ENCODE results near the gene PLCB1. TPM values are rescaled to one million over a fixed set of nuclear protein-coding genes. Genes with fewer than 3 reads are reported as not detected.
"Not testable (repeated sequence)": the region's sequence is repeated elsewhere in the genome, so short reads cannot be mapped to it uniquely, and the experiment has no call there.

PLCB1 gene
- total RNA-seq, 1 donor from 2014 or later, result 7.3 TPM

DNA sequence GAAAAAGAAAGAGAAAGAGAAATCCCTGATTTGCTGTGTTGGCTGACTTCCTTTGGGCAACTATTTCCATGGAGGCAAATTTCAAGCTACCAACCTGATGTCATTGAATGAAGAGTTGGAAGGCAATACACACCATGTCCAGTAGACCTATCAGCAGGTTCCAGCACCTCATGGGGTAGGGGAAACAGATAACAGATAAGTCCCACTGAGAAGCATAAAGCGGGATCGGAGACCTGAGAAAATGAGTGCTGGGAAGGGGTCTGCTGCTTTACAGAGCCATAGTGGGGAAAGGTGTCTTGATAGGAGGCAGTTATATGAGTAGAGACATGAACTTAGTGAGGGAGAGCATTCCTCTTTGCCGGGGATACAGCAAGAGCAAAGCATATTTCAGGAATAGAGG lies 244.9 kb downstream of the PLCB1 start:
- DNase-seq (ENCODE audit: low spot score), result no peak
- intact Hi-C loops (cut with DNase I), result no loop called here

DNA sequence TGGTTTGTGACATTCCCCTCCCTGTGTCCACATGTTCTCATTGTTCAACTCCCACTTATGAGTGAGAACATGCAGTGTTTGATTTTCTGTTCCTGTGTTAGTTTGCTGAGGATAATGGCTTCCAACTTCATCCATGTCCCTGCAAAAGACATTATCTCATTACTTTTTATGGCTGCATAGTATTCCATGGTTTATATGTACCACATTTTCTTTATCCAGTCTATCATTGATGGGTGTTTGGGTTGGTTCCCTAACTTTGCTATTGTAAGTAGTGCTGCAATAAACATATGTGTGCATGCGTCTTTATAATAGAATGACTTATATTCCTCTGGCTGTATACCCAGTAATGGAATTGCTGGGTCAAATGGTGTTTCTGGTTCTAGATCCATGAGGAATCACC lies 247.1 kb downstream of the PLCB1 start:
- DNase-seq (ENCODE audit: low spot score); intact Hi-C loops (cut with DNase I): not testable (repeated sequence)

DNA sequence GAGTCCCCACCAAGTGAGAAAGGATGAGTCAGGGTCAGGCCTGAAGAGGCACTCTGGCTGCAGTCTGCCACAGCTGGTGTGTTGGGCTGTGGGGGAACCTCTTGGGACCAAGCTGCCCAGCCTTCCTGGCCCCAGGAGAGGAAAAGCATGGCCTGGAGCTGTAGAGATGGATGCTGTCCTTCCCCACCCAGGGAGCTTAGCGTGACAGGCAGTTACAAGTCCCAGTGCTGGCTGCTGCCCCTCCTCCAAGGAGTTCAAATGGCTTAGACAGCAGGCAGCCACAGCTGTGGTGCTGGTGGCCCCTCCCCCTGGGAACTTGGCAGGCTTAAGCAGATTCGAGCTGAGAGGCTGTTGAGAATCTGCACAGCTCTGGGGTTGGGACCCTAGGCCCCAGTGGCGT lies 253.2 kb downstream of the PLCB1 start:
- DNase-seq (ENCODE audit: low spot score), result no peak
- intact Hi-C loops (cut with DNase I), result loop anchor here (5.0 to 10.0 kb wide), 2 partner anchors 253 to 340 kb away; partner anchors contain the start of gene PLCB1

DNA sequence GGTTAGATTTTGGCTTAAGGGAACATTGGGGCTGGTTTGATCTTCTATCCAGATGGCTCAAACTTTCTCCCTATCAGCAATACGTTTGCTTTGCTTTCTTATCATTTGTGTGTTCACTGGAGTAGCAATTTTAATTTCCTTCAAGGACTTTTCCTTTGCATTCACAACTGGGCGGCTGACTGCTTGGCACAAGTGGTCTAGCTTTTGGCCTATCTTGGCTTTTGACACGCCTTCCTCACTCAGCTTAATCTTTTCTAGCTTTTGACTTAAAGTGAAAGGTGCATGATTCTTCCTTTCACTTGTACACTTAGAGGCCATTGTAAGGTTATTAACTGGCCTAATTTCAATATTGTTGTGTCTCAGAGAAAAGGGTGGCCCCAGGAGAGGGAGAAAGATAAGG lies 254.9 kb downstream of the PLCB1 start:
- no peak for DNase-seq (ENCODE audit: low spot score)
- intact Hi-C loops (cut with DNase I), result loop anchor here (5.0 to 10.0 kb wide), 2 partner anchors 255 to 342 kb away; partner anchors contain the start of gene PLCB1

DNA sequence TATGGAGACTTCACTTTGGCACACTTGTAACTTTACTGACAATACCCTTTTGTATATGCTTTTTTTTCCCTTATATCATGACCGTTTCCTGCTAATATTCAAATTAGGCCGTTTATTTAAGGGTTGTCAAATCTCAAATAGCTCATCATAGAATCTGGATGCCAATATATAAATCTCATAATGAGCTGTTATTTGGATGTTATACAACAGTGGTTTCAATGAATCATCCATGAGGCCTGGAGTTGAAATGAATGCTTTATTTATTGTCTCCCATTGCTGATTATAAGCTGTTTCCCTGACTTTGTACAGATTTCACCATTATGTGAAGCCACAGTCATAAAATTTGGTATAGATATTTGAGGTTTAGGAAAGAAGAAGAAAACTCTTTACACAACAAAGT lies 256.1 kb downstream of the PLCB1 start:
- intact Hi-C loops (cut with DNase I), result loop anchor here (5.0 to 10.0 kb wide), 2 partner anchors 256 to 343 kb away; partner anchors contain the start of gene PLCB1
- DNase-seq (ENCODE audit: low spot score), result no peak

DNA sequence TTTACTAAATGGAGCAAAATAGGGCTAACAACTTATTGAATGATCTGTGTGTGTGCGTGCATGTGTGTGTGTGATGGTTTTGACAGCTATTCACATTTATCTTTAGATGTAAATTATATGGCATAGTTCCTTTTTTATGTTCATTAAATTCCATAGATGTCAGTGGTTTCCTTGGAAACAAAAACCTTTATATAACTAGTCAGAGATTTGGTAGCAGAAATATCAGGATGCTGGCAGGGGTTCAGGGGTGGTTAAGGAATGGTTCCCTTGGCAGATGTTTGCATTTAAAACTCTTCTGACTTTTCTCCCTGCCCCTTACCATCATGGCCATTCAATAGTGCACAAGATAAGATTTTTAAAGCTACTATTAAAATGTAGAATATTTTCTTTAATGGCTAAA lies 256.6 kb downstream of the PLCB1 start:
- intact Hi-C loops (cut with DNase I), result loop anchor here (5.0 to 10.0 kb wide), 2 partner anchors 256 to 344 kb away; partner anchors contain the start of gene PLCB1

DNA sequence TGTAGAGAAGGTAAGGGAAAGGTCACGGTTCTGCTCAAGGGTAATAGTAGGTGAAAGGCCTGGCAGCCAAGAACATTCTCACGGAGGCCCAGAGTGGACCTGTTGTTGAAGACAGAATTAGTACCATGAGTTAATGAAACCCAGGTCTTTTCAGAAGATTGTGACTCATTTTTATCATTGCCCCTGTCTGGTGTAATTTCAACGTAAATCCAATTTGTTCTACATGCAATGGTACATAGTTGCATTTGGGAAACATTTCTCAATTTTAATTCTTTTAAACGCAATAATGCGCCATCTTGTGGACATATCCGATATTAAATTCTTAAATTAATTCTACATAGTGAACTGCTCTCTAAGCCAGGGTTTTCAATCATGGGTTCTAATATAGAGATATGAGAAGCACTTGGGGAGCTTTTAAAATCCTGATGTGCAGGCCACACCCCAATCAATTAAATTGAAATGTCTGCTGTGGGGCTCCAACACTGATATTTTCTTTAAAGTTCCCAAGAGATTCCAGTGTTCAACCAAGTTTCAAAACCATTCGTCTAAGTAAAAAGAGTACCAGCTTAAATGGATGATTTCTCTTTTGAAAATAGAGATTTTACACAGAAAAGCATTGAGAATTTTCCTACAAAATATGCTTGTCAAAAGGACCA lies 257.4 kb downstream of the PLCB1 start:
- intact Hi-C loops (cut with DNase I), result loop anchor here (5.0 to 10.0 kb wide), 2 partner anchors 257 to 345 kb away; partner anchors contain the start of gene PLCB1
- no peak for DNase-seq (ENCODE audit: low spot score)

More for the DNA sequence above, 256.6 kb downstream of the PLCB1 start:
- no peak for DNase-seq (ENCODE audit: low spot score)

DNA sequence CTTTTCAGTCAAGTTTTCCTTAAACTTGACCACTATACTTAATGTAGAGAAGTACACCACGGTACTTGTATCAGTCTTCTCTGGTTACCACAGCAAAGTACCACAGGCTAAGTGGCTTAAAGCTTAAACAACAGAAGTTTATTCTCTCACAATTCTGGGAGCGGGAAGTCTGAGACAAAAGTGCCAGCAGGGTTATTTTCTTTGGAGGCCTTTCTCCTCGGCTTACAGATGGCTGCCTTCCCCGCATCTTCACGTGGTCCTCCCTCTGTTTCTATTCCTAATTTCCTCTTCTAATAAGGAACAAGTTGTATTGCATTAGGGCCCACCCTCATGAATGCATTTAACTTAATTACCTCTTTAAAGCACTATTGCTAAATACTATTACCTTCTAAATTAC lies 258.0 kb downstream of the PLCB1 start:
- intact Hi-C loops (cut with DNase I), result no loop called here
- DNase-seq (ENCODE audit: low spot score), result no peak

DNA sequence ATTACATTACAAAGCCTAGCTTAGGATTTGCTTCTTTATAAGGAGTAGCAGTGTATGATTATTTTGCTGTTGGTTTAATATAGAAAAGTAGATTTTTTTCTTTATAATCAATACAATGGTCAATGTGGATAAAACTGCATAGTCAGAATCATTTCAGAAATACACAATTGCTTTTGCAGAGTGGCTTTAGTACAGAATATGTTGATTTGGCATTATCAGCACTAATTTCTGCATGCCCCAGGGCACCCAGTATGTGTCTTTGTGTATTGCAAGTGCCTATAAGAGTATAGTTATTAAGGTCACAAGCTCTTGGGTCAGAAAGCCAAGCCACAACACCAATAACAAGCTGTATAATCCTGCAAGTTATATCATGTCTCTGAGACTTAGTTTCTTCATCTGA lies 258.4 kb downstream of the PLCB1 start:
- DNase-seq (ENCODE audit: low spot score), result no peak
- intact Hi-C loops (cut with DNase I), result no loop called here

DNA sequence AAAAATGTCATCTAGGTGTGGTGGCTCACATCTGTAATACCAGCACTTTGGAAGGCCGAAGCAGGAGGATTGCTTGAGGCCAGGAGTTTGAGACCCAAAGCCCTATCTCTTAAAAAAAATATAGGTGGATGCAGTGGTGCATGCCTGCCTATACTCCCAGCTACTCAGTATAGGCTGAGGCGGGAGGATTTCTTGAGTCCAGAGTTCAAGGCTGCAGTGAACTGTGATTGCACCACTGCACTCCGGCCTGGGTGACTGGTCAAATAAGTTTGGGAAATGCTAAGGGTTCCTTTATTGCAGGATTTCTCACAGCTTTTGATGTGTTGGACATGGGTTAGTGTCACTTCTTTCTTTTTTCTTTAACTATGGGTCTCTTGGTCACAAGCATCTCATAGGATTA lies 261.3 kb downstream of the PLCB1 start:
- intact Hi-C loops (cut with DNase I), result no loop called here
- DNase-seq (ENCODE audit: low spot score), result no peak

DNA sequence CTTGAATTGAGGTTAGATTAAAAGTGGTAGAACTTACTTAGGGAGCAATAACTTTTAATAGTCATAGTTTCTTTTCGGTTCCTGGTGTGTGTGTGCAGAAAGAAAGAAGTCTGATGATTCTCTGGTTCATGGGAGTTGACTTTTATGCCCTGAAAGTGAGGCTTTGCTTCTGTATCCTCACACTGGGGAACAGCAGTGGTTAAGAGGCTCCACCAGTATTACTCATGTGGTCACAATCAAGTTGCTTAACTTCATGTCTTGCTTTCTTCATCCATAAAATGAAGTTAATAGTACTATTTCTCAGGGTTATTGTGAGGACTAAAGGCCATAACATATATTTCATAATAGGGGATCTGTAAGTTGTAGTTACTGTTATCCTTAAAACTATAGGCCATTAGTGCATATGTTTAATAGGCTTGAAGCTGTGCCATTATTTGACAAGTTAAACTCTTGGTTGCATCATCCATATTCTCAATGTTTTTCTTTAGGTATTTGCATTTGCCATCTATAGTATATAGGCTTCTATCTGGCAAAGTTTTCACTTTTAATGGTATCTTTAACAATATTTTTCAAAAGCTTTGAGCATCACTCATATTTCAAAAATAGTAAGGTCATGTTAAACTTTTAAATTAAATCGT lies 262.4 kb downstream of the PLCB1 start:
- intact Hi-C loops (cut with DNase I), result no loop called here
- no peak for DNase-seq (ENCODE audit: low spot score)

DNA sequence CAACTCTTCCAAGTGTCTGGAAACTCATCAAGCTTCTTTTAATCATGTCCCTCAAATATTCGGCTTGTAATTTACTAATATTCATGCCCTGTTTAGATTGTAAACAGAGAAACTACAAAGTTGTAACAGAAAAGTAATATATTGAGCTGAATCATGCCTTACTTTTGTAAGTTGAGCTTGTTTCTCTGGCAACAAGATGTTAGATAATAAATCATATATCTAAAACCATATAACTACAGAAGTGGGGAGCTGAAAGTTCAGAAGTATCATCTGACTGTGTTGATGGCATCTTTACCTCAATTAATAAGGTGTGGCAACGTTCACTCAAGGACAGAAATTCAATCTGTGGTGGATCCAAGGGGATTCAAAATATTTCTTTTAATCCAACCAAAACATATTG lies 263.9 kb downstream of the PLCB1 start:
- intact Hi-C loops (cut with DNase I), result no loop called here

DNA sequence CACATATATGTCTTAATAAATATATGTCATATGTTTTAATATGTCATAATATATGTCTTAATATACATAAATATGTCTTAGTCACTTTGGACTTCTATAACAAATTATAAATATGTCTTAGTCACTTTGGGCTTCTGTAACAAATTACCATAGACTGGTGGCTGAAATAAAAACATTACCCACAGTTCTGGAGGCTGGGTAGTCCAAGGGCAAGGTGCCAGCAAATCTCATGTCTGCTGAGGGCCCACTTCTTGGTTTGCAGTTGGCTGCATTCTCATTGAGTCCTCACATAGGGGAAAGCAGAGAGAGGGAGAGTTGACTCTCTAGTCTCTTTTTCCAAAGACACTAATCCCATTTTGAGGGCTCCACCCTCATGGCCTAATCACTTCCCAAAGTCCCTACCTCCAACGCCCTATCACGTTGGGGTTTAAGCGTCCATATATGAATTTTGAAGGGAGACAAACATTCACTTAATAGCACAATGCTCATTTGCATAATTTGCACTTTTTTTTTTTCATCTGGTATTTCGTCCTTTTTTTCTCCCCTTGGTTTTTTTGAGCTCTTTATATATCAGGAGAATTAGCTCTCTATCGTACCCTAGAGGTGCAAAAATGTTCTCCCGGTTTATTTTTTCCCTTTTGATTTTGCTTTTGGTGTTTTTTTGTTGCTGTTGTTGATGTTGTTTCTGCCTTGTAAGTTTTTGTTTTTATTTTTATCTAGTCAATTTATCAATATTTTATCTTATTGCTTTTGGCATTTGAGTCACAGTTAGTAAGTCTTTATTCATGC lies 266.4 kb downstream of the PLCB1 start:
- intact Hi-C loops (cut with DNase I), result no loop called here
- no peak for DNase-seq (ENCODE audit: low spot score)

More for the DNA sequence above, 263.9 kb downstream of the PLCB1 start:
- no peak for DNase-seq (ENCODE audit: low spot score)

DNA sequence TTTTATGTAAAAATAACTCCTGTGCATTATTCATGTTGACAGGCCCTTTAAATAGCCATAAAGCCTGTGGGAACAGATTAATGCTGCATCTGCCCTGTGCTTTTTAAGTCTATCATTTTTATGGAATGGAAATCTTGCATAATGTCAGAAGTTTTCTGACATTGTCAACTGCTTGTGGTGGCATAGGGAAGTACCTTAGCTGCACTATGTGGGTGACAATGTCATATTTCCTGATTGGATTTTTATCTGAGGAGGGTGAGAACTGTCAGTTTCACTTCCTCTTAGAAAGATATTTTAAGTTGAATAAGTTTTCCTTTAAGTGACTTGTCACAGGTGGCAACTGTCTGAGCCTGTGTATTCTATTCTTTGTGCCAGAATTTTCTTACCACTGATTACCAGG lies 267.9 kb downstream of the PLCB1 start:
- DNase-seq (ENCODE audit: low spot score), result no peak
- intact Hi-C loops (cut with DNase I), result no loop called here

DNA sequence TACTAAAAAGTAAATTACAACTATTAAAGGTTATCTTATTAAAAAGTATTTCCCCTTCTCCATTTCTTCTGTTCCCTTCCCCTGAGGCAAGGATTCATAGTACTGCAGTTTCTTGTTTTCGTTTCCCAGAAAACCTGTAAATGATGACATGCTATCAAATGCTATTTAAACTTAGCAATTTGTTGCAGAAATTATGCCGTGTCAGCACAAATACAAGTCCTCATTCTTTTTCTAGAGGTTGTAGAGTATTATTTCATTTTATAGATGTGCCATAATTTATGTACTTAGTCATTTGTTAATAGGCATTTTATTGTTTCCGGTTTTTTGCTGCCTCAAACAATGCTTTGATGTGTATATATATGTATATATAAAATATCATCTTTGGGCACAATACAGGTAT lies 268.4 kb downstream of the PLCB1 start:
- no peak for DNase-seq (ENCODE audit: low spot score)
- intact Hi-C loops (cut with DNase I), result no loop called here

DNA sequence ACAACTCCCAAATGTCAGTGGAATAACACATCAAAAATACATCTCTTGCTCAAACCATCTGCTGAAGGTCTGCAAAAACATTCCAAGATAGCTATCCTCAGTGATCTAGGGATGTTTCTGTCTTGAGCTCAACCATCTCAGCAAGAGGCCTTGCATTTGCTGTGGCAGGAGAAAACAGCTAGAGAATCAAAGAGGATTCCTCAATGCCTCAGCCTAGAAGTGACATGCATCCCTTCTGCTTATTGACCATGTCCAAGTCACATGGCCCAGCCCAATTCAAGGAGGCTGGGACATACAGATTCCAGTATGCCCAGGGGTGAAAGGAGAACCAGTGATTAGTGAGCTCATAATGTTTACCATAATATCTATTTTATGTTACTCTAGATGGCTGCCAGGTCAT lies 269.5 kb downstream of the PLCB1 start:
- intact Hi-C loops (cut with DNase I), result no loop called here
- no peak for DNase-seq (ENCODE audit: low spot score)

DNA sequence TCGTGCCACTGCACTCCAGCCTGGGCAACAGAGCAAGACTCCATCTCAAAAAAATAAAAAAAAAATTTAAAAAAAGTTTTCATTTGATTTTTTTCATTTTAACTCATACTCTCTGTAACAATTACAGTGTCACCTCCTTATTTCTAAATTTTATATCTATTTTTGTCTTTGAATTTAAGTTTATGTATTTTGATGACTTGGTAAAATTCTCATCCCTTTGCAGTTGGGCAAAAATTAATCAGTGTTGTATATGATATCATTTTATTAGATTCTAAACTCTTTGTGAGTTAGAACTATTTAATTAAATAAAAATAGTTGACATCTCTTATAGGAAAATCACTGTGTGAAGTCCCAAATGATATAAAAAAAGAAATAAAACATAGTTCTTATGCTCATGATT lies 270.7 kb downstream of the PLCB1 start:
- DNase-seq (ENCODE audit: low spot score), result no peak
- intact Hi-C loops (cut with DNase I), result no loop called here

DNA sequence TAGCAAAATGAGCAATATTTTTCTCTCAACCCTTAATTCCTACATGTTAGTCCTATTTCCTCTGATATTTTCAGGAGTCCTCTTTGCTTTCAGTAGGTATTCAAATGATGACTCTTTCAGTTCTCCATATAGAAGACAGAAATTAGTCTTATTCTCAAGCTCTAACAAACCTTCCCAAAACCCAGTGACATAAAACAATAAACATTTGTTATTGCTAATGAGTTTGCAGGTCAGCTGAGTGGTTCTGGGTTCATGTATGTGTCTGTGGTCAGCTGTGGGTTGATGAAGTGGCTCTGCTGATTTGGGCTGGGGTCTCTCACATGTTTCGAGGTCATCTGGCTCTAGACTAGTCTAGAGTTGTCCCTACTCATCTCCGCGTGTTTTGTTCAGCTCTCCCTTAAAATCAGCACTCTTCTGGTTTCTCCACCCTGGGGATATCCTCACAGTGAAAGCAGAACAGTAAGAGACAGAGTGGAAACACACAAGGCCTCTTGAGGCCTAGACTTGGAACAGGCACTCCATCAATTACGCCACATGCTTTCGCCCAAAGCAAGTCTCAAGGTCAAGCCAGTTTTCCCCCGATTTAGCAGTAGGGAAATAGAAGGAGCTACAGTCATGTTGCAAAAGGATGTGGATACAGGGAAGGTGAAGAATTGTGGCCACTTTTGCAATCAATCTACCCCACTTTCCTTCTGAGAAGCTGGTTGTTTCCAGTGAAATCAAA lies 273.0 kb downstream of the PLCB1 start:
- no peak for DNase-seq (ENCODE audit: low spot score)

DNA sequence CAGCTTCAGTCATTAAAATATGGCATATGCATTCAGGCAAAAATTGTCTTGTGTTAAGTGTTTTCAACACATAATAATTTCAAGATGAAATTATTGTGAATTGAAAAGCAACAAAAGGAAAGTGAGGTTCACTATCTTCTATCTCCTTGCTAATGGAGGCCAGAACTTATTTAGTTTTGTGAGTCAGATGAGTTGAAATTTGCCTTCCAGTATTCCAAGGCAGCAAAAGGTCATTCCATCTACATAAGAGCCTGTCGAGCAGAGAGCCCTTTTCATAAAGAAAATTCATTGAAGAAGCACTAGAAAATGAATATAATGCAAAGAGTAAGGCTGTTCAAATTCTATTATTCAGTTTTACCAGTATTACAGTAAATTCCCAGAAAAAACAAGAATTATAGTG lies 274.3 kb downstream of the PLCB1 start:
- intact Hi-C loops (cut with DNase I), result no loop called here

More for the DNA sequence above, 273.0 kb downstream of the PLCB1 start:
- intact Hi-C loops (cut with DNase I), result no loop called here

More for the DNA sequence above, 274.3 kb downstream of the PLCB1 start:
- no peak for DNase-seq (ENCODE audit: low spot score)

All from cardiac septum (tissue), 1 donor.